Common myeloid progenitor, CD34-positive (primary cell): ENCODE results near the gene CD300E.

Experiments
- CTCF ChIA-PET: fragments of 350-600 bp; sonication (Branson Sonifier 250); formaldehyde crosslinking; loops from one replicate; lab custom pipeline; 2021; ENCODE audit warnings: antibody characterized with exemption; lab: Charles Lee
- POLR2A ChIA-PET: fragments of 350-600 bp; sonication (Branson Sonifier 250); formaldehyde crosslinking; loops from one replicate; lab custom pipeline; 2021; ENCODE audit warnings: antibody characterized with exemption; lab: Charles Lee
- DNase-seq, 3 donors: peaks; one replicate each; pipeline versions ENCODE4 v3.0.0 to v3.0.0-alpha.2; 2013
- H3K27ac ChIP-seq, 2 experiments: 1 replicate in 1 of 2; 2 replicates in 1 of 2; pipeline ENCODE4 v1.7.0; 2013; ENCODE audit warnings: inconsistent platforms in 2 of 2, low read length in 2 of 2, mild to moderate bottlenecking in 2 of 2, low read depth in 1 of 2, moderate library complexity in 1 of 2; ENCODE audit not compliant: severe bottlenecking in 2 of 2, insufficient read depth in 1 of 2, poor library complexity in 1 of 2
- H3K27me3 ChIP-seq, 5 experiments: replicated peaks in 2 of 5; 1 replicate in 3 of 5; 2 replicates in 2 of 5; pipeline versions ENCODE4 v1.6.1 to v1.7.0; 2013; ENCODE audit warnings: low read length in 4 of 5, mild to moderate bottlenecking in 2 of 5, moderate library complexity in 2 of 5, inconsistent platforms in 1 of 5; ENCODE audit not compliant: insufficient read depth in 5 of 5, control insufficient read depth in 4 of 5
- H3K36me3 ChIP-seq, 4 experiments: 1 replicate in 2 of 4; 2 replicates in 2 of 4; pipeline versions ENCODE4 v1.6.1 to v1.7.0; 2013; ENCODE audit warnings: low read length in 3 of 4, control low read depth in 1 of 4, mild to moderate bottlenecking in 1 of 4; ENCODE audit not compliant: control insufficient read depth in 4 of 4, insufficient read depth in 4 of 4
- H3K4me1 ChIP-seq, 4 experiments: 1 replicate in 3 of 4; 2 replicates in 1 of 4; pipeline versions ENCODE4 v1.6.1 to v1.7.1; 2013; ENCODE audit warnings: low read length in 3 of 4, mild to moderate bottlenecking in 3 of 4, control low read depth in 1 of 4, inconsistent platforms in 1 of 4, moderate library complexity in 1 of 4; ENCODE audit not compliant: control insufficient read depth in 4 of 4, insufficient read depth in 4 of 4; ENCODE audit errors: control extremely low read depth in 1 of 4
- H3K4me3 ChIP-seq, 7 experiments: 1 replicate in 4 of 7; 2 replicates in 3 of 7; pipeline versions ENCODE4 v1.5.1 to v1.7.0; 2013; ENCODE audit warnings: mild to moderate bottlenecking in 7 of 7, low read length in 6 of 7, moderate library complexity in 6 of 7, inconsistent platforms in 2 of 7, low read depth in 2 of 7, control low read depth in 1 of 7; ENCODE audit not compliant: insufficient read depth in 4 of 7, control insufficient read depth in 1 of 7; ENCODE audit errors: extremely low read depth in 1 of 7
- H3K9me3 ChIP-seq, 5 experiments: 1 replicate in 4 of 5; 2 replicates in 1 of 5; pipeline versions ENCODE4 v1.6.1 to v1.7.1; 2013; ENCODE audit warnings: low read length in 4 of 5, mild to moderate bottlenecking in 2 of 5, inconsistent platforms in 1 of 5, low read depth in 1 of 5, moderate library complexity in 1 of 5; ENCODE audit not compliant: control insufficient read depth in 4 of 5, insufficient read depth in 2 of 5; ENCODE audit errors: control extremely low read depth in 1 of 5
- WGBS: methylation state at CpG from one replicate; pipeline ENCODE4 v1.1.5; 2013; ENCODE audit not compliant: insufficient coverage; 5-methylcytosine and 5-hydroxymethylcytosine counted together

The CD300E gene

DNA sequence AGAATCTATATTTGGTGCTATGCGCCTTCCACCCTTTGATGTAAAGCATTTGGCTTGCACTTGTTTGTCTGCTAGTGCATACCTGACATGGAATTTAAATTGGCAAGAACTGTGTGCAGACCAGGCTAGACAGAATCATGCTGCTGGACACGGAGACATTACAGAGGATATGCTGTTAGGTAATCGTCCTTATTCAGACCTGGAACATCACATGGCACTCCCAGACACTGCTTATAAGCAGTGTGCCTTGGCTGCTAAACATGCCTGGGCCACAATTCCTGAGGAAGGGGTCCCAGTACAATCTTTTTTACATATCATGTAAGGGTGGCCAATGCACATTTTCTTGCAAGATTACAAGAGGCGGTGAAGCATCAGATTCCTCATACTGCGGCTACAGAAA is 37.8 kb downstream of the CD300E start:
- CTCF ChIA-PET: no interaction called here
- Histone ChIP-seq H3K4me3 (no peak overlapping the region), H3K27ac (no peak overlapping the region), H3K9me3 (peaks cover 0 to 8% (median 5%) of the 10 kb centered on the region in 5 experiments), H3K36me3 (no peaks in the 10 kb centered on the region), H3K4me1 (no peaks in the 10 kb centered on the region), H3K27me3 (peaks cover 0 to 2% (median 0%) of the 10 kb centered on the region in 5 experiments)
- DNase-seq: no peak
- POLR2A ChIA-PET: no interaction called here
- WGBS: 97% methylated on average over 5 of the region's 5 CpGs

DNA sequence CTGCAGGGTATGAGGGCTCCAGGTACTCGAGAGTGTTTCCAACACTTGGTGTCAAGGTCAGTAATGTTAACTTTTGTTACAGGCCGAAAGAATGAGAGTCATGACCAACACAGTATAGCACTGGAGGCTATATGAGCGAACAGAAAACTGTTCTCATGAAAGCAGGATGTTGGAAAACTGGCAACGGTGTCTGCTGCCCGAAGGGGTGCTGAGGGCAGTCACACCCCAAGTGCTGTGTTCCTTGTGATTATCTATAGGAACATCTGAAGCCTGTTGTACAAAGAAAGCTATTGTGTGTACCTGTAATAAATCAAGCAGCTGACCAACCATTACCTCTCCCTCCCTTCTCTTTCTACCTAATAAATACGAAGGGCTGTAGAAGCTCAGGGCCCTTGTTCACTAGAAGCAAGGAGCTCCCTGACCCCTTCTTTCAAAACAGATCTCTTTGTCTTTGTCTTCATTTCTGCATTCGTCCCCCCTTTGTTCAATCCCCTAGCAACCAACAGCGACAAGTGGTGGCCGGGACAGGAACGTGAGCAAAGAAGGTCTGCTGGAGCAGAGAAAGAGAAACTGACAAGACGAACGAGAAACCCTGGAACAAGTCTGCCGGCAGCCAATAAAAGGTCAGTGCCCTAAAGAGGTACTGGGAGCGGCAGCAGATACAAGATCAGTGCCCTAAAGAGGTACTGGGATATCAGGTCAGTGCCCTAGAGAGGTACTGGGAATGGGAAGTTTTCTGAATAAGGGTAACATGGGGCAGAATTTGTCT is 39.1 kb downstream of the CD300E start:
- 91% methylated on average over 8 of the region's 14 CpGs for WGBS
- peaks cover 0 to 8% (median 5%) of the 10 kb centered on the region in 5 experiments for H3K9me3 ChIP-seq
- POLR2A ChIA-PET: no interaction called here
- H3K36me3 ChIP-seq: no peaks in the 10 kb centered on the region
- CTCF ChIA-PET: interaction anchor here (1.2 kb wide), 1 partner anchor 19 kb away, joined by 3 read pairs; no protein-coding TSS in a partner anchor
- H3K27me3 ChIP-seq: peaks cover 0 to 2% (median 0%) of the 10 kb centered on the region in 5 experiments
- H3K4me1 ChIP-seq: peaks cover 0 to 8% (median 8%) of the 10 kb centered on the region in 4 experiments
- no peak for DNase-seq
- H3K4me3 ChIP-seq: no peak overlapping the region
- no peak overlapping the region for H3K27ac ChIP-seq

DNA sequence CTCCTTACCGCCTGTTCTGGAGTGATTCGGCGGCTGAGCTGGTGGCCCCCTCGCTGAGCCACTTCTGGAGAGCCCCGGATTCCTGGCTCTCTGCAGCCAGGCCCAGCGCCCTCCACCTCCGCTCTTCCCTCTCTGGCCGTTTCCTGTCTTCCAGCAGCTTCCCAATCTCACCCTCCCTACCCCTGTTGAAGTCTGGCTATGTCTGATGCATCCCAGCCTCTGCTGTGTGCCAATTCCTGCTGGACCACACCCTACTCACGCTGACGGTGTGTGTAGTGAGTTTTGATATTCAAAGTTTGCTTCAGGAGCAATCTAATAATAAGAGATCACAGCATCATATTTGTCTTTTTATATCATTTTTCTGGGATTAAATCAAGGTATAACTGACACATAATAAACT is 40.9 kb downstream of the CD300E start:
- Histone ChIP-seq H3K36me3 (no peaks in the 10 kb centered on the region), H3K4me1 (peaks cover 0 to 9% (median 8%) of the 10 kb centered on the region in 4 experiments), H3K27ac (no peak overlapping the region), H3K27me3 (peaks cover 0 to 2% (median 0%) of the 10 kb centered on the region in 5 experiments), H3K9me3 (peaks cover 0 to 8% (median 5%) of the 10 kb centered on the region in 5 experiments), H3K4me3 (no peak overlapping the region)
- CTCF ChIA-PET: no interaction called here
- DNase-seq: no peak
- over 99% methylated on average over 7 of the region's 10 CpGs for WGBS
- POLR2A ChIA-PET: no interaction called here

DNA sequence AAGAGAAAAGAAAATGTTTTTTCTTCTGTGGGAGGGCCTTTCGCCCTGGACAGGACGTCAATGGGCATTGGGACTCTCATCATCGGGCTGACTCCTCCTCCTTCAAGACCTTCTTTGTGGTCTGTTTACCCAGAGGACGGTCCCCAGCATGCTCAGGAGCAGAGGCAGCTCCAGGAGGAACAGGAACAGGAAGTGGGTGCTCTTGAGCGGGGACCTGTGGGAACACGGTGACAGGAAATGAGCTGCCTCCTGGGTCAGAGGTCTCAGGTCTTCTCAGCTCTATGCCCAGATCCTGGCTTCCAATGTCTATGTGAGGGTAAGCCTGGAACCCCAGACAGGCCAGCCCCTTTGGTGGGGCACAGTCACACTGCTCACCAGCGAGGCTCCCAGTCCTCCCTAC is 43.6 kb downstream of the CD300E start:
- CTCF ChIA-PET: interaction anchor here (0.8 to 1.0 kb wide), 2 partner anchors 31 to 123 kb away, joined by 3 read pairs; no protein-coding TSS in a partner anchor
- no peak for DNase-seq

DNA sequence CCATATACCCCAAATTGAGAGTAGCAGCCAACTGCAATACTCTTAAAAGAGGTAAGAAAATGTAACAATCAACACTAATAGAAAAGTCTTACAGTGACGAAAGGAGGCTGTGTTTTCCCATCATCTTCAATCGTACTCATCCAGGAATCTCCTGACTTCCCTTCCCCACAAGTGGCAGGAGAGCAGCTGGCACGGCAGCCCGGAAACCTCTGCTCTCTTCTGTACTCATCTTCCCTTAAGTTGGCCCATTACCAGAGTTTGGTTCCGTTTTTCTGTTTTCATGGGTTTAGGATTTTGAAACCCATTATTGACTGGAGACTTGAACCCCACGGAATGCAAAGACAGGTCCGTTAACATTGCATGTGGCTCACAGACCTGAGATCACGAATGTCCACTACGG is 44.6 kb downstream of the CD300E start:
- Histone ChIP-seq H3K27ac (no peak overlapping the region), H3K4me3 (no peak overlapping the region), H3K36me3 (no peaks in the 10 kb centered on the region), H3K9me3 (no peaks in the 10 kb centered on the region), H3K4me1 (peaks cover 0 to 9% (median 8%) of the 10 kb centered on the region in 4 experiments), H3K27me3 (no peaks in the 10 kb centered on the region)
- CTCF ChIA-PET: interaction anchor here (0.7 to 1.2 kb wide), 4 partner anchors 13 to 122 kb away, joined by 3 to 4 read pairs (median 3); no protein-coding TSS in a partner anchor
- 86% methylated on average over 6 of the region's 9 CpGs for WGBS
- POLR2A ChIA-PET: no interaction called here
- DNase-seq: no peak

More for the DNA sequence above, 43.6 kb downstream of the CD300E start:
- POLR2A ChIA-PET: no interaction called here
- Histone ChIP-seq H3K27ac (no peak overlapping the region), H3K4me3 (peak overlapping the region in 1 of 7 experiments; percentile 11), H3K36me3 (no peaks in the 10 kb centered on the region), H3K9me3 (peaks cover 0 to 7% (median 5%) of the 10 kb centered on the region in 5 experiments), H3K27me3 (peaks cover 0 to 2% (median 0%) of the 10 kb centered on the region in 5 experiments), H3K4me1 (peaks cover 0 to 9% (median 8%) of the 10 kb centered on the region in 4 experiments)
- WGBS: 42% methylated on average over 5 of the region's 7 CpGs

DNA sequence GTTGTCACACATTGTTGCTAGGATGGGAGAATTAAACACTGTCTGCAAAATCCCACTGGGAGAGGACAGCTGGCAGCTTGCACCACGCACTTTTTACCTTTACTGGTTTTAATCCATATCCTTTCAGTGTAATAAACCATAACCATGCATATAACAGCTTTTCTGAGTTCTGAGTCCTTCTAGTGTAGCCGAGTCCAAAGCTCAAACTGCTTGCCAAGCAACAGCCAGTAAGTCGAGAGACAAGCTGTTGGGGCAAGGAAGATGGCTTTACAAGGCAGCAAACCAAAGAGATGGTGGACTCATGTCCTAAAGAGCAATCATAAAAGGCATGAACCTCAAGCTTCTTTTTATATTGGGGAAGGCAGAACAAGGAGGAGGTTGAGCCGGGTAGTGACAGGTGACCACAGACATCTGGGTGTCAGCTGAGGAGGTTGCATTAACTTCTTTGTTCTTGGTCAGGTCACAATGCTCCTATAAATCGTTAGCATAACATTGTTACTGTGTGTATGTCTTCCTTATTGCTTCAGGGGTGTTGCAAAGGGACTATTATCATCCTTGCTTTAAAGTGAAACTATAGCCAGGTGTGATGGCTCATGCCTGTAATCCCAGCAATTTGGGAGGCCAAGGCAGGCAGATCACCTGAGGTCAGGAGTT is 48.9 kb downstream of the CD300E start:
- H3K27me3 ChIP-seq: peaks cover 0 to 8% (median 0%) of the 10 kb centered on the region in 5 experiments

More for the DNA sequence above, 48.9 kb downstream of the CD300E start:
- H3K36me3 ChIP-seq: no peaks in the 10 kb centered on the region
- DNase-seq: no peak
- H3K4me3 ChIP-seq: no peak overlapping the region
- ChIA-PET POLR2A (no interaction called here), CTCF (interaction anchor here (1.3 to 1.7 kb wide), 4 partner anchors 9 to 29 kb away, joined by 3 to 6 read pairs (median 5); no protein-coding TSS in a partner anchor)
- 95% methylated on average over 4 of the region's 5 CpGs for WGBS
- peaks cover 0 to 10% (median 7%) of the 10 kb centered on the region in 4 experiments for H3K4me1 ChIP-seq
- H3K27ac ChIP-seq: no peak overlapping the region
- H3K9me3 ChIP-seq: no peaks in the 10 kb centered on the region
